Measurements from ENCODE around the gene MET. TPM values are rescaled to one million over a fixed set of nuclear protein-coding genes. Genes with fewer than 3 reads are reported as not detected.
A peak's percentile ranks its signal among the peaks of the same experiment; 100 is the strongest.

MET gene
- total and polyA plus RNA-seq, 10 of the 15 experiments (the other 5 are each of a cell fraction or from before 2014, with no cell fraction given): 0.01 to 0.21 TPM; not detected in 8

- no peak overlapping the region for H3K27ac ChIP-seq (ENCODE audit: control insufficient read depth, insufficient read depth)
- no peaks in the 10 kb centered on the region for H3K79me2 ChIP-seq (ENCODE audit: control insufficient read depth, insufficient read depth, low read length)
- WGBS (ENCODE audit: insufficient coverage, insufficient replicate concordance, low lambda C conversion rate, missing lambda C conversion rate): 1% methylated on average over 13 of the region's 13 CpGs
- H3K4me2 ChIP-seq (ENCODE audit: control insufficient read depth, insufficient read depth): peak overlapping the region; percentile 80
- DNase-seq (ENCODE audit: low read depth, low spot score) (peak; percentile 21), FAIRE-seq (peak; percentile 66), ATAC-seq (peak; percentile 35)
- no TSS peak for BruUV-seq (replicated peaks)
- H3K4me1 ChIP-seq (ENCODE audit: control insufficient read depth, insufficient read depth, low read length): peaks cover 16% of the 10 kb centered on the region
- in situ Hi-C loops (cut with MboI) (no loop called here), intact Hi-C loops (cut with micrococcal nuclease; ENCODE audit: unreplicated experiment) (no loop called here)
- RAD21 ChIA-PET (ENCODE audit: unreplicated experiment): no interaction called here
- no peaks in the 10 kb centered on the region; a peak in 1 of 4 replicates for H3K27me3 ChIP-seq (replicated peaks in 1 of 2; ENCODE audit: control insufficient read depth in 2 of 2, insufficient read depth in 2 of 2, low read length in 1 of 2)
- no peaks in the 10 kb centered on the region for H3K9me3 ChIP-seq (replicated peaks; ENCODE audit: control insufficient read depth, insufficient read depth, low read length)
- H3K4me3 ChIP-seq: no peak overlapping the region
- peak overlapping the region; percentile 69 for H2AFZ ChIP-seq (ENCODE audit: control insufficient read depth, low read depth, low read length)
- H4K20me1 ChIP-seq (ENCODE audit: control insufficient read depth, insufficient read depth): no peaks in the 10 kb centered on the region
- POLR2A ChIA-PET: no interaction called here
- CTCF ChIA-PET: interaction anchor here (1.1 kb wide), 1 partner anchor 13 kb away, joined by 3 read pairs; no protein-coding TSS in a partner anchor
- H3K36me3 ChIP-seq (ENCODE audit: control insufficient read depth in 2 of 2, insufficient read depth in 2 of 2, low read length in 1 of 2): no peaks in the 10 kb centered on the region
- SMC1A ChIA-PET (ENCODE audit: uncharacterized antibody, unreplicated experiment): interaction anchor here (1.6 kb wide), 1 partner anchor 10 kb away, joined by 4 read pairs; no protein-coding TSS in a partner anchor
- H3K9ac ChIP-seq (ENCODE audit: control insufficient read depth, insufficient read depth, low read length): no peak overlapping the region
- peak; percentile 91 for TF ChIP-seq JUNB (IDR thresholded peaks at IDR 0.05)
- TF ChIP-seq CBFB (IDR thresholded peaks at IDR 0.05; ENCODE audit: low read depth): no peak
- peak; percentile 61; the same call in 1 of the 2 replicates for TF ChIP-seq BCL11A (IDR thresholded peaks at IDR 0.05; ENCODE audit: low read depth, low read length)
- TF ChIP-seq IRF5 (IDR thresholded peaks at IDR 0.05; ENCODE audit: borderline replicate concordance): no peak
- TF ChIP-seq RAD21 (IDR thresholded peaks at IDR 0.05; ENCODE audit: insufficient read depth, low read depth, low read length): 0 out of 2 replicates have a peak, but pooled peaks have one; percentile 11
- no peak for TF ChIP-seq IKZF1 (conservative IDR thresholded peaks at IDR 0.05)
- peak; percentile 89 for TF ChIP-seq NFIC (IDR thresholded peaks at IDR 0.05; ENCODE audit: low read depth, low read length)
- 0 out of 4 replicates have a peak, but pooled peaks of 1 of the 2 experiments have one; percentile 30 for TF ChIP-seq ETV6 (conservative IDR thresholded peaks at IDR 0.05 in 1 of 2, IDR thresholded peaks at IDR 0.05 in 1 of 2; ENCODE audit: borderline replicate concordance in 1 of 2, low read depth in 1 of 2)
- no peak for TF ChIP-seq BCLAF1 (IDR thresholded peaks at IDR 0.05)
- TF ChIP-seq HDAC6 (IDR thresholded peaks at IDR 0.05; ENCODE audit: unreplicated experiment): no peak
- no peak for TF ChIP-seq RELA (IDR thresholded peaks at IDR 0.05; ENCODE audit: borderline replicate concordance, partially characterized antibody)
- TF ChIP-seq KDM1A (IDR thresholded peaks at IDR 0.05; ENCODE audit: borderline replicate concordance): no peak
- TF ChIP-seq MXI1 (IDR thresholded peaks at IDR 0.05; ENCODE audit: low read depth, low read length): no peak
- no peak for TF ChIP-seq HDGF (IDR thresholded peaks at IDR 0.05)
- no peak for TF ChIP-seq POLR2AphosphoS5 (IDR thresholded peaks at IDR 0.05; ENCODE audit: low read length)
- TF ChIP-seq MAX (IDR thresholded peaks at IDR 0.05; ENCODE audit: low read depth, low read length): no peak
- no peak for TF ChIP-seq YBX1 (IDR thresholded peaks at IDR 0.05)
- TF ChIP-seq FOXM1 (IDR thresholded peaks at IDR 0.05; ENCODE audit: low read depth, low read length): peak; percentile 89
Measured at GRCh38 chr7:116633131-116633988, 38.6 kb upstream of the MET start.
